ENCODE results near the gene ABL1.

- TF ChIP-seq GATA2 (IDR thresholded peaks at IDR 0.05; ENCODE audit: low read depth, low read length): no peak
- no peak for TF ChIP-seq GATA3 (IDR thresholded peaks at IDR 0.05; ENCODE audit: low read depth, low read length)
Measured at GRCh38 chr9:130833031-130833990, 1.7 kb upstream of the ABL1 start.
